Ovary (tissue), 3 donors: ENCODE data around the gene EXD3.

Experiments used
- CTCF ChIP-seq, 3 donors: fragments of 450-650 bp in 2 of 3; fragments of 200-600 bp in 1 of 3; IDR thresholded peaks; one replicate each; pipeline versions ENCODE4 v1.5.1 to v1.8.0; 2016 to 2022; ENCODE audit warnings: antibody characterized with exemption in 3 of 3, mild to moderate bottlenecking in 1 of 3
- EP300 ChIP-seq: sonication (generic); formaldehyde crosslinking; IDR thresholded peaks from one replicate; pipeline ENCODE4 v1.6.1; 2017; ENCODE audit warnings: antibody characterized with exemption
- donor health status: DM: no; HTN: no; CAD: no.

DNA sequence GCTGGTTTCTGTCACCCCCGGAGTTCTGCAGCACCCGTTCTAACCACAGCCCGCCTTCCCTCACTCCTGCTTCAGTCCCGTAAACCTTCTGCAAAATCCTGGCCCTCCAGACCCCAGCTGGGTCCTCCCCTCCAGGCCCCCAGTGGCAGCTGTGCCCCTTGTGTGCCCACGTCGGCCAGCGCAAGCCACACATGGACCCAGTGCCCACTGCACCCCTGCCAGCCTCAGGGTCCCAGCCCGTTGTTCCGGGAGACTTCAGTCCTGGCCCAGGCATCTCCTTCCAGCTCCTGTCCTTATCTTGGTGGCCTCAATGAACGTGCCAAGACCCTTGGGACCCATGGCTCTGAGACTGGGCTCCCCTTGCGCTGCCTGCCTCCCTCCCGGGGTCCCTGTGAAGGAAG, 43.2 kb downstream of the EXD3 start:
- TF ChIP-seq CTCF (IDR thresholded peaks at IDR 0.05) = no peak
- no peak for TF ChIP-seq EP300
